Measurements from ENCODE around the gene TNFAIP8L3.

DNA sequence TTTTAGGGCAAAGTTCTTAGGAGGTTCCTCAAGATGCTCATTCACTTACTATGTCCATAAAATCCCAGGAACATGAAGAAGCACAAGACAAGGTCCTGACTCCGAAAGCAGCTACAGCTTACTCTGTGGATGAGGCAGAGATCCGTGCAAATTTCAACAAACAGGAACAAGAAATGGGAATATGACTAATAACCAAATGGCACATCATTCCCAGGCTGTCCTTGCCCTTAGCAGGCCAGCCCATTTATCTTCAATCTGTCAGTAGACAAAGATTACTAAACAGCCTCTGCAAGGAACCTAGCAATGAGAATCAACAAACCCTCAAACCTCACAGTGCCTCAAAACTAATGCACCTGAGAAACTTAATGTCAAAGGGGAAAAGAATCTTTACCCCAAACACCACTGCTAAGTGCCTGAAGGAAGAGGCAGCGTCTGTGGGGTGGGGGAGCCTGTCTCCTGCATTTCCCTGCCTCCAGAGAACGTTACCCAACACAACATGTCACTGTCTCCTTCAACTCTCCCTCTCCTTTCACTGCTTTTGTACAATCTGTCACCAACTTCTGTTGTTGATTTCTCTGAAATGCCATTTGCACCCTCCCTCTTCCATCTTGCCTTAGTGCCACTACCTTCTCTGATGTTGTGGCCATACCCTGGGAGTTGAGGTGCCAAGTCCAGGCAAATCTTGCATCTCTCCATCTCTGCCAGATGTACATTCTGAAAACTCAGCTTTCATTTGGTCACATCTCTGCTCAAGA is 4.8 kb downstream of the TNFAIP8L3 start:
- TF ChIP-seq CTCF (IDR thresholded peaks at IDR 0.05; ENCODE audit: low read length) (no peak), EZH2 (optimal IDR thresholded peaks at IDR 0.05; ENCODE audit: low read depth, low read length) (no peak), EZH2phosphoT487 (IDR thresholded peaks at IDR 0.05; ENCODE audit: low read length) (no peak)

Measured in MM.1S (cell line).